CD4-positive, alpha-beta T cell treated with Interferon gamma for 1 hour (primary cell): ENCODE results near the gene SUPT4H1.

ENCODE experiments used
- DNase-seq: peaks from one replicate; pipeline ENCODE4 v3.0.0-alpha.2; 2020

SUPT4H1 gene

GRCh38 chr17:58328195-58329034 is 23.6 kb downstream of the SUPT4H1 start, which contains the start of gene TSPOAP1:
TSS of gene TSPOAP1 (minus strand) at chr17:58328795. CDS start at chr17:58327920, 875 bp downstream.
- DNase-seq, result peak; percentile 85

GRCh38 chr17:58327363-58328194 is 24.4 kb downstream of the SUPT4H1 start:
- no peak for DNase-seq

DNA sequence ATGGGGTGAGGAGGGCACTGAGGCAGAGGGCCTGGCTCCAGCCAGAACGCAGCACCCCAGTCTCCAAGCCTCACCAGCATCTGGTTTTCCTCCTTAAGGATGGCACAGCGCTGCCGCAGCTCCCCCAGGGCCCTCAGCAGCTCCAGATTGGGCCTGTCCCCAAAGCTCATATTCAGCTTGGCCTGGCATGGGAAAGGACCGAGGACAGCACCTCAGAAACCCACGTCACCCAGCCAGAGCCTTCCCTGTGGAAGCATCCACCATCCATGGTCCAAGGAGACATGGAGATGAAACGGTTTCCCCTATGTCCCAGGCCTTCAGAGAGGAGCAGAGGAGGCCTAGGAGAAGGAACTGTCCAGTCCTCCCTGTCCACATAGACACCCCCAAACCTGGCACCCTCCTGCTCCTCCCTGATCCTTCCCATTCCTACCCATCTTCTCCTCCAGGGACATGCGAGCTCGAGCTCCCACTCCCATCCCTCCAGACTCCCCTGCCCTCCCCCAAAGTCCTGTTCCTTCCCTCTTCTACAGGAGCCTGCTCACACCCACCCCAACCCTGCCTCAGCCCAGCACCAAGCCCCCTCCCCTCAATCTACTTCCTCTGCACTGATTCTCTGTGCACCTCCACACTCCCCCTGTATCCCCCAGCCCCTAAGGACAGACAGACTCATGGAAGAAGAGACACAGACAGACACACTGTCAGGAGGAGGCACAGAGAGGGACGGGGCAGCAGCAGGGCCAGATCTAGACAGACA is 25.2 kb downstream of the SUPT4H1 start:
- no peak for DNase-seq

- DNase-seq, result no peak
Observed at GRCh38 chr17:58325976-58326468, 26.0 kb downstream of the SUPT4H1 start.

- DNase-seq, result no peak
Observed at GRCh38 chr17:58325289-58325726, 26.7 kb downstream of the SUPT4H1 start.

- no peak for DNase-seq
Observed at GRCh38 chr17:58324409-58325288, 27.4 kb downstream of the SUPT4H1 start.

DNA sequence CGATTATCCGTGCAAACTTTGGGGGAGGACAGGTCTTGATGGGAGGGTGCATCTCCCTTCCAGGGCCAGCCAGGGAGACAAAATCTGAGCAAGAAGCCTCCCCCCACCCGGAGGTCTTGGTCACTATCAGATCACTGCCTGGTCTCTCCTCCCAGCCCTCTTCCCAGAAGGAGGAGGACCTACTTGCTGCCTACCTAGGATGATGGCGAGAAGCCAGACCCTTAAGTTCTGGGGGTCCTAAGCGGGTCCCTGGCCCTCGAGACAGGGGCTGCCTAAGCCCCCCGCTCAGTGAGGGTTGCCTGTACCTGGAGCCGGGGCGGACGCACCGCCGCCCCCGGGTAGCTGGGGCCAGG is 28.0 kb downstream of the SUPT4H1 start:
- DNase-seq, result no peak

GRCh38 chr17:58323366-58324055 is 28.5 kb downstream of the SUPT4H1 start:
- DNase-seq, result no peak

DNA sequence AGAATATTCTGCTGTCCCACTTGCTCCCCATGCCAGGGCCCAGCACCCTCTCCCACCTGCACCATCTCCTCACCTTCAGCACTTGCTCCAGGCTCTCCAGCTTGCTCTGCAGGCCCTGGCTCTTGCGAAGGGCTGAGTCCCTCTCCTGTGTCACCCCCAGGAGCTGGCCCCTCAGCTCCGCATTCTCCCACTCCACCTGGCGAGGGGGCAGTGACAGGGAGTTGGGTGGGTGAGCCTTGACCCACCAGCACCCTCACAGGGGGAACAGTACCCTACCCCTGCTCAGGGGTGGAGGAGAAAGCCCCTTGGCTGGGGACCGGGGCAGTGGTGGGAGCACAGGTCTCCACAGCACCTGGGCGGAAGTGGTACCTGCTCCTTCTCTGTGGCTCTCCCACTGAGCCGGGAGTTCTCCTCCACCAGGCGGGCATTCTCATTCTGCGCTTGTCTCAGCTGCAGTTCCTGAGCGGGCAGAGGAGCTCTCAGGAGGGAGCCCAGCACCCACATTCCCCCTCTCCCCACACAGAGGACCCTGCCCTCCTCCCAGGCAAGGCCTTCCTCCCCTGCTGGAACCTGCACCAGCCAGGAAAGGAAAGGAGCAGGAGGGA is 29.3 kb downstream of the SUPT4H1 start:
- no peak for DNase-seq

- DNase-seq, result no peak
Observed at GRCh38 chr17:58321571-58322525, 30.2 kb downstream of the SUPT4H1 start.

- DNase-seq, result no peak
Observed at GRCh38 chr17:58320570-58321323, 31.3 kb downstream of the SUPT4H1 start.

- DNase-seq, result no peak
Observed at GRCh38 chr17:58320163-58320558, 31.8 kb downstream of the SUPT4H1 start.

- no peak for DNase-seq
Observed at GRCh38 chr17:58319173-58320162, 32.5 kb downstream of the SUPT4H1 start.

- no peak for DNase-seq
Observed at GRCh38 chr17:58318627-58319172, 33.3 kb downstream of the SUPT4H1 start.

GRCh38 chr17:58318065-58318481 is 33.9 kb downstream of the SUPT4H1 start:
- DNase-seq, result no peak

DNA sequence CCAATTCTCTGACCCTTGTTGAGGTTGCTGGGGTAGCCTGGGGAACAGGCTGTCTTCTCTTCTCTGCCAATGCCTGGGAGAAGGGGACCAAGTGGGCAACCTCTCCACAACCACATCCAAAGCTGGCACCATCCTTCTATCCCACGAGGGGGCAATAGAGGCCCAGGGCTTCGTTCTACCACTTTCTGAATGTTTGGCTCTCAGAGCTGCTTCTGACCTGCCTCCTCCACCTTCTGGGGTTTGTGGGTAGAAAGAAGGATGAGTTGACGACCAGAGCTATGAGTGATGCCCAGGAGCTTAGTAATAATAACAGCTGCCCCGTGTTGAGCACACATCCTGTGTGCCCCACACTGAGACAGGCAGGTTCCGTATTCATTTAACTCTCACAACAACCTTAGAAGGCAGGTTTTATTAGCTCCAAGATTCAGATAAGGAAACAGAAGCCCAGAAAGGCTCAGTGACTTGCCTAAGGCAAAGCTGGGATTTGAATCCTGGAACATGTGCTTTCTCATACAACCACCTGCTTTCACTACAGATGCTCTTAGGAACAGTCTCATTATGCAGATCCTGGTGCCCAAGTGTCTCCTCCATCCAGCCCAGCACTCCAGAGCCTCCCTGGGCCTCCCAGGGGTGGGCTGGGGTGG is 34.5 kb downstream of the SUPT4H1 start:
- DNase-seq, result peak; percentile 80
